GM12878 (cell line): Measurements from ENCODE around the gene CCDC87.

ENCODE experiments used
- NR2C2 ChIP-seq: IDR thresholded peaks from 2 replicates; pipeline ENCODE4 v1.6.1; 2011; ENCODE audit warnings: borderline replicate concordance, low read depth; ENCODE audit not compliant: control insufficient read depth, insufficient read length
- TF ChIP-seq, protein P1 (sequence below): IDR thresholded peaks from 2 replicates; pipeline ENCODE4 v1.6.1; 2011; ENCODE audit warnings: low read depth, low read length, improper control_type of control experiment, borderline replicate concordance
- TF ChIP-seq, protein P2 (sequence below), 3 experiments: IDR thresholded peaks in 2 of 3; conservative IDR thresholded peaks in 1 of 3; 2 replicates each; pipeline ENCODE4 v1.5.1; 2011; ENCODE audit warnings: low read depth in 3 of 3, low read length in 3 of 3, mild to moderate bottlenecking in 3 of 3, control low read depth in 2 of 3, moderate library complexity in 2 of 3, inconsistent platforms in 1 of 3, mixed read lengths in 1 of 3; ENCODE audit not compliant: control insufficient read depth in 2 of 3, insufficient read depth in 1 of 3; ENCODE audit errors: extremely low read depth in 1 of 3

DNA sequence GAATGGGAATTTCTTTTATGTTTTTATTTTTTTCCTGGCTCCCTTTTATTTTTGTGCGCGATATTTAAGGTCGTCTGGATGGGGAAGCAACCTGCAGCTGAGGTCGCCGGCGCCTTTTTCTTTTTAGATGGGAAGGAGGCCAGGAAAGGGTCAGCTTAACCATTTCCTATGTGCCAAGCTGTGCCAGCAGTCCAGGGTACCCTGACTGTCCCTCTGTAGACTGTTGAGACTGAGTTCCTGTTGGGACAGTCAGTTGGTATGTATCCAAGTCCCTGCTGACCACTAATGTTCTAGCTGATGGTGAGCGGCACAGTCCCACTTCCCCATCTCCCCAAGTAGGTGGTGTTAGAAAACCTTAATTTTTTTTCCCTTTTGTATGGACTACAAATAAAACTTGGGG lies 34.1 kb upstream of the CCDC87 start:
- no peak for TF ChIP-seq NR2C2
- TF ChIP-seq, protein P1, sequence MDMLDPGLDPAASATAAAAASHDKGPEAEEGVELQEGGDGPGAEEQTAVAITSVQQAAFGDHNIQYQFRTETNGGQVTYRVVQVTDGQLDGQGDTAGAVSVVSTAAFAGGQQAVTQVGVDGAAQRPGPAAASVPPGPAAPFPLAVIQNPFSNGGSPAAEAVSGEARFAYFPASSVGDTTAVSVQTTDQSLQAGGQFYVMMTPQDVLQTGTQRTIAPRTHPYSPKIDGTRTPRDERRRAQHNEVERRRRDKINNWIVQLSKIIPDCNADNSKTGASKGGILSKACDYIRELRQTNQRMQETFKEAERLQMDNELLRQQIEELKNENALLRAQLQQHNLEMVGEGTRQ = no peak
- TF ChIP-seq, protein P2, sequence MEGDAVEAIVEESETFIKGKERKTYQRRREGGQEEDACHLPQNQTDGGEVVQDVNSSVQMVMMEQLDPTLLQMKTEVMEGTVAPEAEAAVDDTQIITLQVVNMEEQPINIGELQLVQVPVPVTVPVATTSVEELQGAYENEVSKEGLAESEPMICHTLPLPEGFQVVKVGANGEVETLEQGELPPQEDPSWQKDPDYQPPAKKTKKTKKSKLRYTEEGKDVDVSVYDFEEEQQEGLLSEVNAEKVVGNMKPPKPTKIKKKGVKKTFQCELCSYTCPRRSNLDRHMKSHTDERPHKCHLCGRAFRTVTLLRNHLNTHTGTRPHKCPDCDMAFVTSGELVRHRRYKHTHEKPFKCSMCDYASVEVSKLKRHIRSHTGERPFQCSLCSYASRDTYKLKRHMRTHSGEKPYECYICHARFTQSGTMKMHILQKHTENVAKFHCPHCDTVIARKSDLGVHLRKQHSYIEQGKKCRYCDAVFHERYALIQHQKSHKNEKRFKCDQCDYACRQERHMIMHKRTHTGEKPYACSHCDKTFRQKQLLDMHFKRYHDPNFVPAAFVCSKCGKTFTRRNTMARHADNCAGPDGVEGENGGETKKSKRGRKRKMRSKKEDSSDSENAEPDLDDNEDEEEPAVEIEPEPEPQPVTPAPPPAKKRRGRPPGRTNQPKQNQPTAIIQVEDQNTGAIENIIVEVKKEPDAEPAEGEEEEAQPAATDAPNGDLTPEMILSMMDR (IDR thresholded peaks at IDR 0.05 in 2 of 3, conservative IDR thresholded peaks at IDR 0.05 in 1 of 3; ENCODE audit: control insufficient read depth in 2 of 3, extremely low read depth in 1 of 3, insufficient read depth in 1 of 3, low read depth in 3 of 3, low read length in 3 of 3) = no peak
